Measurements from ENCODE around the gene MBNL2.
"Not testable (repeated sequence)": the region's sequence is repeated elsewhere in the genome, so short reads cannot be mapped to it uniquely, and the experiment has no call there.

The MBNL2 gene

DNA sequence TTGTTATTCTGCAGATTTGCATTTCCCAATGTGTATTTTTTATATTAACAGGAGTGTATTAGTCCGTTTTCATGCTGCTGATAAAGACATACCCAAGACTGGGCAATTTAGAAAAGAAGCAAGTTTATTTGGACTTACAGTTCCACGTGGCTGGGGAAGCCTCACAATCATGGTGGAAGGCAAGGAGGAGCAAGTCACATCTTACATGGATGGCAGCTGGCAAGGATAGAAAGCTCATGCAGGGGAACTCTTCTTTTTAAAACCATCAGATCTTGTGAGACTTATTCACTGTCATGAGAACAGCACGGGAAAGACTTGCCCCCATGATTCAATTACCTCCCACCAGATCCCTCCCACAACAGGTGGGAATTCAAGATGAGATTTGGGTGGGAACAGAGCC, 14.9 kb upstream of the MBNL2 start:
- not testable (repeated sequence) for H3K4me3 ChIP-seq (ENCODE audit: low read length); H3K27ac ChIP-seq (ENCODE audit: low read length); H3K36me3 ChIP-seq (ENCODE audit: control insufficient read depth, insufficient read depth, low read length); H3K27me3 ChIP-seq (ENCODE audit: control insufficient read depth, insufficient read depth, low read length); H3K4me1 ChIP-seq (ENCODE audit: control insufficient read depth, insufficient read depth, low read length); H3K9me3 ChIP-seq (ENCODE audit: control insufficient read depth, insufficient read depth, low read length); DNase-seq (ENCODE audit: low read depth, low spot score)
- WGBS (ENCODE audit: insufficient coverage, insufficient read length), result no CpG with 5 or more reads among the region's 3 CpGs

DNA sequence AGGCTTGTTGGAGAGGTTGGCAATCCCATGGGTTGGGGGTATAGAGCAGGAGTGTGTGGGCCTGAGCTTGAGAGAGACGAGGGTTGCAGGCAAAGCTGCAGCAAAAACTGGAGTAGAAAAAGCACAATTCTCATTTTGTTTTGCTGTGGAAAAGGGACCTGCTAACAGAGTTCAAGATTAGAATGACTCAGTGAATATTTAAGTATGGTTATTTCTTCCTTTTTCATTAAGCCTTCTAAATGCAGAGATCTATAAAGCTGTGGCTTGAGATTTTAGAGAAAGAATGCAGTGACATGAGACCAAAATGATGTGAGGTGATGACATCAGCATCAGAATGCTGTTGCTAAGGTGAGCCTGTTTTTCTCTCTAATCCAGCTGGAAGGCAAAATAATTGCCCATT, 10.8 kb upstream of the MBNL2 start:
- H3K4me1 ChIP-seq (ENCODE audit: control insufficient read depth, insufficient read depth, low read length), result no peaks in the 10 kb centered on the region
- no peak overlapping the region for H3K4me3 ChIP-seq (ENCODE audit: low read length)
- no peaks in the 10 kb centered on the region for H3K9me3 ChIP-seq (ENCODE audit: control insufficient read depth, insufficient read depth, low read length)
- H3K27ac ChIP-seq (ENCODE audit: low read length), result no peak overlapping the region
- no peak for DNase-seq (ENCODE audit: low read depth, low spot score)
- no peaks in the 10 kb centered on the region for H3K27me3 ChIP-seq (ENCODE audit: control insufficient read depth, insufficient read depth, low read length)
- no peaks in the 10 kb centered on the region for H3K36me3 ChIP-seq (ENCODE audit: control insufficient read depth, insufficient read depth, low read length)
- no CpG with 5 or more reads among the region's 1 CpG for WGBS (ENCODE audit: insufficient coverage, insufficient read length)

DNA sequence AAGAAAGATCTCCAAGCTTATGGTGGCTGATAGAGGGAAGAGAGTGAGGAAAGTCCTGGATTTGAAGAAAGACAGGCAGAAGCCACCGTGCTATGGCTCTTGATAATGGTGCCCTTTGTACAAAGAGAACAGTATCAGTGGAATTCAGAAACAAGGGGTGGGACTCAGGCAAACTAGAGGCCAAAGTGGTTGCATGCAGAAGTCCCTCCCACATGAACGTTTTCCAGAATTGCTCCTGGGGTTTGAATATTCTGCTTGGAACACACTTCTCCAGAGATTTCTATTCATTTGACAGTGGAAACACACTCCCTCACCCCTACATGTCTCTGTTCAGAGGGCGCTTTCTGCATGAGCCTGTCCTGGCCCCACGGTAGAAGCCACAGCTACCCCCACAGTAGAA, 10.1 kb upstream of the MBNL2 start:
- no CpG with 5 or more reads among the region's 4 CpGs for WGBS (ENCODE audit: insufficient coverage, insufficient read length)
- H3K4me3 ChIP-seq (ENCODE audit: low read length), result no peak overlapping the region
- H3K27ac ChIP-seq (ENCODE audit: low read length), result no peak overlapping the region

DNA sequence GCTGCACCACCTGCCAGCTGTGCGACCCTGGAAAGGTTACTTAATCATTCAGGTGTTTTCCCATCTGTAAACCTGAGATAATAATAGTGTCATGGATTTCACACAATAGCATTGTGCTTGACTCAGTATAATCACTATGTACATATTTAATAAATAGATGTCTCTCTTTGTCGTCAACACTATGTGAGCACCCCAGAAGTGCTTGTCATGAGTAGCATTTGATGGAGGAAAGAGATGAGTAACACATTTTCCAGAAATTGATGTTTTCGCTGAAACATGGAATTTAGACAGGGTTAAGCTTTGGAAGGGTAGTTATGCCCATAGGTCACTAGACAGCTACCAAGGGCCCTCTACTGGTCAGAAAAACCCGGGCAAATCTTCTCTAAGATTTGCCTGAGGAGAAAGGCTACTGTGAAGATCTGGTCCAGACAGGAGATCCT, 9.5 kb upstream of the MBNL2 start:
- DNase-seq (ENCODE audit: low read depth, low spot score), result no peak
- Histone ChIP-seq H3K4me1 (ENCODE audit: control insufficient read depth, insufficient read depth, low read length) (no peaks in the 10 kb centered on the region), H3K27me3 (ENCODE audit: control insufficient read depth, insufficient read depth, low read length) (no peaks in the 10 kb centered on the region), H3K4me3 (ENCODE audit: low read length) (no peak overlapping the region), H3K36me3 (ENCODE audit: control insufficient read depth, insufficient read depth, low read length) (no peaks in the 10 kb centered on the region), H3K9me3 (ENCODE audit: control insufficient read depth, insufficient read depth, low read length) (no peaks in the 10 kb centered on the region), H3K27ac (ENCODE audit: low read length) (no peak overlapping the region)
- no CpG with 5 or more reads among the region's 4 CpGs for WGBS (ENCODE audit: insufficient coverage, insufficient read length)

More for the DNA sequence above, 10.1 kb upstream of the MBNL2 start:
- no peaks in the 10 kb centered on the region for H3K9me3 ChIP-seq (ENCODE audit: control insufficient read depth, insufficient read depth, low read length)
- H3K4me1 ChIP-seq (ENCODE audit: control insufficient read depth, insufficient read depth, low read length), result no peaks in the 10 kb centered on the region
- no peak for DNase-seq (ENCODE audit: low read depth, low spot score)
- no peaks in the 10 kb centered on the region for H3K27me3 ChIP-seq (ENCODE audit: control insufficient read depth, insufficient read depth, low read length)
- no peaks in the 10 kb centered on the region for H3K36me3 ChIP-seq (ENCODE audit: control insufficient read depth, insufficient read depth, low read length)

DNA sequence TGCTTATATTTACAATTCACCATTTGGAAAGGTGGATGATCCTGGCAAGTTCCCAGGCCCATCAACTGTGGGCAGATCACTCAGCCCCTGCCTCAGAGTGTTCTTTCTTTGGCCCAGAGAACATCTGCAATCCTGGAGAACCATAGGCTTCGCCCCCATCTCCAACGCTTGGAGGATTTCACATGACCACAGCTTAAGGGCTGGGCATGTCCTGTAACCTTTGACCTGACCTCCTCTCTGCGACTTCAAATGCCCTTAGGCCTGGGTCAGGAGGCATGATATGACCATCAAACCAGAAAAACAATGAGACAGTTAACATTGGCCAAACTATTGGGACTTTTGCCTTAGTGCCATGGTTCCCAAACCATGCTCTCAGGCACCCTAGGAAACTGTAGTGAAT, 7.2 kb upstream of the MBNL2 start:
- Histone ChIP-seq H3K4me3 (ENCODE audit: low read length) (no peak overlapping the region), H3K36me3 (ENCODE audit: control insufficient read depth, insufficient read depth, low read length) (no peaks in the 10 kb centered on the region), H3K9me3 (ENCODE audit: control insufficient read depth, insufficient read depth, low read length) (no peaks in the 10 kb centered on the region), H3K27ac (ENCODE audit: low read length) (no peak overlapping the region), H3K4me1 (ENCODE audit: control insufficient read depth, insufficient read depth, low read length) (no peaks in the 10 kb centered on the region), H3K27me3 (ENCODE audit: control insufficient read depth, insufficient read depth, low read length) (no peaks in the 10 kb centered on the region; the same call in 1 of the 2 replicates)
- no peak for DNase-seq (ENCODE audit: low read depth, low spot score)
- no CpG with 5 or more reads among the region's 3 CpGs for WGBS (ENCODE audit: insufficient coverage, insufficient read length)

DNA sequence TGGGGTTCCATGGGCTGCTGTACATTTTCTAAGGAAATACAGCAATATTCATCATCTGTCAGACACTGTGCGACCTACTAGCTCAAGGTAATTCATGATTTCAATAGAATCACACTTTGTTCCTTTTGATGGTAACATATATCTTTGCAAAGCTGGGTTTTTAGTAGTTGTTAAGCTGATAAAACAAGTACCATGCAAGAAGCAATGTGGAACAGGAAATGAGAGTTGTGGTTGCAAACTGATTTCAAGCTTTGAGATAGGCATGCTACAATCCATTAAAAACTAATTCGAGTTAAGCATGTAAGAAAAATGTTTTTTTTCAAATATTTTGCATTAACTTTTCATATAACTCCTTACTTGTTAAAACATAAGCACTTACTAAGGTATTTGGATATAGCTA, 6.8 kb upstream of the MBNL2 start:
- no peaks in the 10 kb centered on the region for H3K9me3 ChIP-seq (ENCODE audit: control insufficient read depth, insufficient read depth, low read length)
- H3K27me3 ChIP-seq (ENCODE audit: control insufficient read depth, insufficient read depth, low read length), result no peaks in the 10 kb centered on the region; the same call in 1 of the 2 replicates
- no peaks in the 10 kb centered on the region for H3K4me1 ChIP-seq (ENCODE audit: control insufficient read depth, insufficient read depth, low read length)
- WGBS (ENCODE audit: insufficient coverage, insufficient read length), result no CpG with 5 or more reads among the region's 2 CpGs
- no peaks in the 10 kb centered on the region for H3K36me3 ChIP-seq (ENCODE audit: control insufficient read depth, insufficient read depth, low read length)
- no peak overlapping the region for H3K27ac ChIP-seq (ENCODE audit: low read length)
- no peak for DNase-seq (ENCODE audit: low read depth, low spot score)
- H3K4me3 ChIP-seq (ENCODE audit: low read length), result no peak overlapping the region

DNA sequence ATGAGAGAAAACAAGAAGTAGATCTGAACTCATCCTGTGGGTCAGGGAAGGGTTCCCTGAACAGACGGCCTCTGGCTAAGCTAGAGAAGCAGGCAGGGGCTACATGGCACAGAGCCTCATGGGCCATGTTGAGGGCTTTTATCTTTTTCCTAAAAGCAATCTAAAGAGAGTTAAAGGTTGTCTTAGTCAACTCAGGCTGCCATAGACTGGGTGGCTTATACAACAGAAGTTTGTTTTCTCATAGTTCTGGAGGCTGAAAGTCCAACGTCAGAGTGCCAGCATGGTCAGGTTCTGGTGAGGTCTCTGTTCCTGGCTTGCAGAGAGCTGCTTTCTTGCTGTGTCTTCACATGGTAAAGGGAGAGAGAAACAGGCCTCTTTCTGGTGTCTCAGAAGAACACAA, 2.9 kb upstream of the MBNL2 start:
- no CpG with 5 or more reads among the region's 2 CpGs for WGBS (ENCODE audit: insufficient coverage, insufficient read length)
- no peaks in the 10 kb centered on the region for H3K9me3 ChIP-seq (ENCODE audit: control insufficient read depth, insufficient read depth, low read length)
- H3K27ac ChIP-seq (ENCODE audit: low read length), result no peak overlapping the region
- H3K27me3 ChIP-seq (ENCODE audit: control insufficient read depth, insufficient read depth, low read length), result peaks cover 6% of the 10 kb centered on the region
- H3K4me1 ChIP-seq (ENCODE audit: control insufficient read depth, insufficient read depth, low read length), result peaks cover 3% of the 10 kb centered on the region; the same call in 1 of the 2 replicates
- no peaks in the 10 kb centered on the region for H3K36me3 ChIP-seq (ENCODE audit: control insufficient read depth, insufficient read depth, low read length)
- no peak for DNase-seq (ENCODE audit: low read depth, low spot score)
- H3K4me3 ChIP-seq (ENCODE audit: low read length), result no peak overlapping the region

DNA sequence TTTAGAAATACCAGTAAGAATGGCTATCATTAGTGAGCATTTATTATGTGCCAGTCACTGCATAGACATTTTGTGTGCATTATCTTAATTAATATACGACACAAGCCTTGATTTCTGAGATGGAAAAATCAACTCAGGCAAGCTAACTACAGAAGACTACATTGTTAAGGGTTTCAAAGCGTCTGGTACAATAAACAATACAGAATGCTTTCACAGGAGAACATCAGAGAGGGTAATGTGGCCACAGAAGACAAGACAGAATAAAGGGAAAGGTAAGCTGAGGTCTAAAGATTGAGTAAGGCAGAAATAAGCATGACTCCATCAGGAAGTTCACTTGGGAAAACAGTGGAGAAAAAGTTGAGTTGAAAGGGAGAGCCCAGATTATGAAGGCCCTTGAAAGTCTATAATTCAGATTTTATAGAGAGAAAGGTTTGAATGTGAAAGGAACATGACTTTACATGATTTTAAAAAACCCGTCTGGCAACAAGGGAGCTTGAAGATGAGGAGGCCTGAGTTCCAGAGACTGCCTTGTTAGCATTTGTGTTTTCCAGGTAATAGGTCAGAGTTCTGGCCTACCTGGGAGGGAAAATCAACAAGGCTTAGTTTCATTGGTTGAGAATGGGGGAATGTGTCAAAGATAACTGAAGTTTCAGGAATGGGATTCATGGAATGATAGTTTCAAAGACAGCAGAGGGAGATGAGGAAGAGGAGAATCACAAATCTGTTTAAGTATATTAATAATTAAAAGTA, 1.8 kb upstream of the MBNL2 start:
- WGBS (ENCODE audit: insufficient coverage, insufficient read length), result no CpG with 5 or more reads among the region's 3 CpGs
- peaks cover 3% of the 10 kb centered on the region for H3K4me1 ChIP-seq (ENCODE audit: control insufficient read depth, insufficient read depth, low read length)
- no peak overlapping the region for H3K4me3 ChIP-seq (ENCODE audit: low read length)
- H3K27me3 ChIP-seq (ENCODE audit: control insufficient read depth, insufficient read depth, low read length), result peaks cover 15% of the 10 kb centered on the region
- no peak for DNase-seq (ENCODE audit: low read depth, low spot score)
- H3K27ac ChIP-seq (ENCODE audit: low read length), result no peak overlapping the region
- H3K36me3 ChIP-seq (ENCODE audit: control insufficient read depth, insufficient read depth, low read length), result no peaks in the 10 kb centered on the region
- no peaks in the 10 kb centered on the region for H3K9me3 ChIP-seq (ENCODE audit: control insufficient read depth, insufficient read depth, low read length)

DNA sequence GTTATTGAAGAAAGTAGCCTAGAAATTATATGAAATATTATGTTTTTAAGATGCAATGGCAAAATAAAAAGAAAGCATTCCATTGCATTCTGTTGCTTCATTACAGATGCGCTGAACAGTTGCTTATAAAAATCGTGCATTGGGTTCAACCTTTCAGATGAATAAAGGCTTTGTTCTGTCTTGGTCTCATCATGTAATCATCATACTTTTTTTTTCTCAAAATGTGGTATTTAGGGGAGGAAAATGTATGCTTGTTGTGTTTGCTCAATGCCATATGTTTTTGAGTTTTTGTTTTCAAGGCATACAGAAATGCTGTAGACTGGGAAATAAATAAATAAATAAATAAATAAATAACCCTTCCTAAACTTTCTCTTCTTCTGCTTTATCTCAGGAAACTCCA, 1.1 kb upstream of the MBNL2 start:
- WGBS (ENCODE audit: insufficient coverage, insufficient read length), result no CpG with 5 or more reads among the region's 2 CpGs
- H3K9me3 ChIP-seq (ENCODE audit: control insufficient read depth, insufficient read depth, low read length), result no peaks in the 10 kb centered on the region
- H3K27ac ChIP-seq (ENCODE audit: low read length), result no peak overlapping the region
- peaks cover 3% of the 10 kb centered on the region for H3K4me1 ChIP-seq (ENCODE audit: control insufficient read depth, insufficient read depth, low read length)
- H3K4me3 ChIP-seq (ENCODE audit: low read length), result no peak overlapping the region
- no peak for DNase-seq (ENCODE audit: low read depth, low spot score)
- no peaks in the 10 kb centered on the region for H3K36me3 ChIP-seq (ENCODE audit: control insufficient read depth, insufficient read depth, low read length)
- peaks cover 22% of the 10 kb centered on the region for H3K27me3 ChIP-seq (ENCODE audit: control insufficient read depth, insufficient read depth, low read length)

DNA sequence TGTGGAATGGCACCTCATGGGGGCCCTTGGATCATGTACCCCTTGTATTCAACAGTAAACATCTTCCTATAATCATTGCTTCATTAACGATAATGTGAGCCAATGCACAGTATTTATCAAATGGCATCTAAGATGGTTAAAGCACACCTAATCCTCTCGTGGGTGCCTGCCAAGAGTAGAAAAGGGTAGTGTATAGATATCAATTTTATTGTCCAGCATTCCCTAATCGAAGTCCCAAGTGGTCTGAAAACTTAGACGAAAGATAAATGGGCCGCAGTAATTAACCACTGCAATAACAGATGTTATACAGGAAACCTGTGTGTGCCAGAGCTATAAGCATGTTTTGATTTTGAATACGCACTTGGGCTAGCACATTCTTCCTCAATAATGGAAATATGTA, 667 bp upstream of the MBNL2 start:
- Histone ChIP-seq H3K4me1 (ENCODE audit: control insufficient read depth, insufficient read depth, low read length) (peaks cover 3% of the 10 kb centered on the region), H3K9me3 (ENCODE audit: control insufficient read depth, insufficient read depth, low read length) (no peaks in the 10 kb centered on the region), H3K27me3 (ENCODE audit: control insufficient read depth, insufficient read depth, low read length) (peaks cover 26% of the 10 kb centered on the region), H3K27ac (ENCODE audit: low read length) (no peak overlapping the region), H3K36me3 (ENCODE audit: control insufficient read depth, insufficient read depth, low read length) (no peaks in the 10 kb centered on the region), H3K4me3 (ENCODE audit: low read length) (no peak overlapping the region)
- WGBS (ENCODE audit: insufficient coverage, insufficient read length), result no CpG with 5 or more reads among the region's 6 CpGs
- DNase-seq (ENCODE audit: low read depth, low spot score), result no peak

Measured in iPS DF 6.9 (cell line).